BLaER1 (cell line): ENCODE measurements around the gene DDX46.

Source experiments
- H3K27ac ChIP-seq: shearing (Covaris generic); formaldehyde crosslinking; 2 replicates; pipeline ENCODE4 v1.8.1; 2022
- H3K27me3 ChIP-seq: shearing (Covaris generic); formaldehyde crosslinking; 2 replicates; pipeline ENCODE4 v1.8.1; 2022
- H3K36me3 ChIP-seq: shearing (Covaris generic); formaldehyde crosslinking; 2 replicates; pipeline ENCODE4 v1.8.1; 2022
- H3K4me1 ChIP-seq: shearing (Covaris generic); formaldehyde crosslinking; 2 replicates; pipeline ENCODE4 v1.8.1; 2022
- H3K4me2 ChIP-seq: shearing (Covaris generic); formaldehyde crosslinking; 2 replicates; pipeline ENCODE4 v1.8.1; 2022
- H3K4me3 ChIP-seq: shearing (Covaris generic); formaldehyde crosslinking; 2 replicates; pipeline ENCODE4 v1.8.1; 2022
- H3K9ac ChIP-seq: shearing (Covaris generic); formaldehyde crosslinking; 2 replicates; pipeline ENCODE4 v1.8.1; 2022
- H3K9me3 ChIP-seq: shearing (Covaris generic); formaldehyde crosslinking; 2 replicates; pipeline ENCODE4 v1.8.1; 2022
- H4K20me1 ChIP-seq: shearing (Covaris generic); formaldehyde crosslinking; 2 replicates; pipeline ENCODE4 v1.8.1; 2022
- Cebpa-rat ChIP-seq: shearing (Covaris generic); IDR thresholded peaks from 2 replicates; pipeline ENCODE4 v1.8.1; 2022

Gene DDX46

DNA sequence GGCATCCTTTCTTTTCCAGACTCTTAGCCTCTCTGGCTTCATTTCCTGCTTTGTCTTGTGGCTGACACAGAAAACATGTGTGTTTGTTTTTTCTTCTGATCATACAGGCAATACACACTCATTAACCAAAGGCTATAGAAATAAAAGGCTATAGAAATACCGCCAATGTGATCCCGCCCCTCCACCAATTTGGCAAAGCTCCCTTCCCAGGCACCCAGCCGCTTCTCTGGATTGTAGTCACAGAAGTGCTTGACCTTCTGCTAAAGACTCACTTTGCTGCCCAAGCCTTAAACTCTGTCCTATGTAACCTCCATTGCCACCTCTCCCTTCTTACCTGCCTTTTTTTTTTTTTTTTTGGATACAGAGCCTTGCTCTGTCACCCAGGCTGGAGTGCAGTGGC is 120.9 kb downstream of the DDX46 start:
- H3K27me3 ChIP-seq: no peaks in the 10 kb centered on the region
- H4K20me1 ChIP-seq: peaks cover 7% of the 10 kb centered on the region; the same call in 1 of the 2 replicates
- H3K4me1 ChIP-seq: peaks cover 33% of the 10 kb centered on the region
- H3K9ac ChIP-seq: no peak overlapping the region
- H3K36me3 ChIP-seq: peaks cover 6% of the 10 kb centered on the region; the same call in 1 of the 2 replicates
- no peak overlapping the region for H3K27ac ChIP-seq
- TF ChIP-seq Cebpa-rat: no peak
- H3K4me3 ChIP-seq: no peak overlapping the region
- H3K9me3 ChIP-seq: 0 out of 2 replicates have a peak, but pooled peaks cover 5% of the 10 kb centered on the region
- no peak overlapping the region for H3K4me2 ChIP-seq
